Right kidney (tissue), 1 donor: Measurements from ENCODE around the gene MAEA.

Source experiments
- DNase-seq: peaks from one replicate; pipeline ENCODE4 v3.0.0-alpha.2; 2016

MAEA gene

DNA sequence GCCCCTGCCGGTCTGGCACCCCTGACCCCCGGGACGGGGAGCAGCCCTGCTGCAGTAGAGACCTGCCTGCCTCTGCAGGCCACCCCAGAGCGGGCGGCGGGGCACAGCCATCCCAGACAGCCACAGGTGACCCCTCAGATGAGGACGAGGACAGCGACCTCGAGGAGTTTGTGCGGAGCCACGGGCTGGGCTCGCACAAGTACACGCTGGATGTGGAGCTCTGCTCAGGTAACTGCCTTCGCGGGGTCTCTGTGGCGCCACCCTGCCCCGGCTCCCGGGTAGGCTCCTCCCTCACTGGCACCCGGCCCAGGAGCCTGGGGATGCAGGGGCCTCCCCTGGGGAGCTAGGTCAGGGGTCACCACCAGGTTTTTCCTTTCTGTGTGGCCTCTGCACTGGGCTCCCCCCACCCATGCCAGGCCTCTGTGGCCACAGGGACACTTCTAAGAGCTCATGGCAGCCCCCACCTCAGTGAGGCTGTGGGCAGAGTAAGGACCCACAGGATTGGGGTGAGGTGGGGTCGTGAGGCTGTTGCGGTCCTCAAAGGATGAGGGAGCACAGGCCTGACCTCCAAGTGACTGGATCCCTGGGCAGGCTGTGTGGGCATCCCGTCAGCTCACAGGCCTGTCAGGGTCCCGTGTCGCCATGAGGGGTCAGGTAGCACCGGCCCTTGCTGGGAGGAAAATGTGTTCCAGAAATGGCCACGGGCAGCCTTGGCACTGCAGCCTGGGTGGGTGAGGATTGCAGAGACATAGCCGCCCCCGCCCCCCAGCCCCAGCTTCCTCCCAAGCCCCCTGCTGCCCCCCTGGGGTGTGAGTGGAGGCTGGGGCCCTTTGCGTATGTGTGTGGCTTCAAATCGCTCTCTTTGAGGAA lies 63.7 kb downstream of the MAEA start:
- no peak for DNase-seq

DNA sequence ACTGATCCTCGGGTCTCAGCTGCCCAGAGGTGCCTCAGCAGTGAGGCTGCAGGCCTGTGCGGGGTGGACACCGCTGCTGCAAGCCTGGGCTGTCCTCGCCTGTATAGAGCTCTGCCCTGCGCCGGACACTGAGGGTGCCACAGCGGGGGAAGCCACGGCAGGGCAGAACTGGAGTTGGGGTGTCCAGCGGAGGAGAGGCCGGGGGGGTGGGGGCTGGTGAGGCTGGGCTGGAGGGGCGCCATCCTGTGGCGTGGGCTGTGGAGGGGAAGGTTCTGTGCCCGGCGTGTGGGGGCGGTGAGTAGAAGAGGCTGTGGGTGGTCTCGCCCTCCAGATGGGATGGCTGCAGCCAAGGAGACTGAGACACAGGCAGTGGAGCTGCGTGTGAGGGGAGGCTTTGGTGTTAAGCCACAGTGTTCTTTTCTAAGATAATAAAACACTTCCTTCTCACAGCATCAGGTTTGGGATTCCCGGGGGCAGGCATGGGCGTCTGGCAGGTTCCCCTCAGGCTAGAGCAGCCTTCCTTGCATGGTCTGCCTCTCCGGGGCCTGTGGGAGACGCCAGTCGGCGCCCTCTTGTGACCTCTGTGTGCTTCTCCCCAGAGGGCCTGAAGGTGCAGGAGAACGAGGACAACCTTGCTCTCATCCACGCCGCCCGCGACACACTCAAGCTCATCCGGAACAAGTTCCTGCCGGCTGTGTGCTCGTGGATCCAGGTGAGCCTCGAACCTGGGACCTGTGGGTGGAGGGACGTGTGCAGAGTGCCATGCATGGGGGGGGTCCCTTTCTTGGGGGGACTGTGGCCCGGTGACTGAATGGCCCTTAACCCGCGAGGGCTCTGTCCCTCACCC lies 64.7 kb downstream of the MAEA start:
- DNase-seq, result no peak

DNA sequence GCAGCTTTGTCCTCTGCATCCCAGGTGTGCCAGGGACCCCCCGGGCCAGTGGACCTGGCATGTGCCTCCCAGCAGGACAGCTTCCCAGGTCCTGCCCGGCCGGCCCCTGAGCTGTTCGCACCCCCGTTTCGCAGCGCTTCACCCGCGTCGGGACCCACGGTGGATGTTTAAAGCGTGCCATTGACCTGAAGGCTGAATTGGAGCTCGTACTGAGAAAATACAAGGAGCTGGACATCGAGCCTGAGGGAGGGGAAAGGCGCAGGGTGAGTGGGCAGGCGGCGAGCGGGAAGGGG lies 65.2 kb downstream of the MAEA start:
- no peak for DNase-seq

DNA sequence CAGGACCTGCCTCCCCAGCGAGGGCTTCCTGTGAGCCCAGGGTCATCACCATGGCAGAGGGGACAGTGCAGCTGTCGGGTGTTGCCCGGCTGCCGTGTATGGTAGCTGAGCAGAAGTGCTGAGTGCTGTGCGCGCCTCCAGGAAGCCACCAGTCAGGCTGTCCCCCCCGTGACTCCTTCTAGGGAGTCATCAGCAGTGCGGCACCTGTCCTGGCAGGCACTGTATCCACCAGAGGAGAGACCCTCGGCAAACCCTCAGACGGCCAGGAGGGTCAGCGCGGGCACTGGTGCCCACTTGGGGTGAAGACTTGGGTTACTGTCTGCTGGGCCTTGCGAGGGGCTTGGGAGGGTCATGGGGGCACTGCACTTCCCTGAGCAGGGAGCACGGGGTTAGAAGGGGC lies 65.7 kb downstream of the MAEA start:
- DNase-seq, result no peak

DNA sequence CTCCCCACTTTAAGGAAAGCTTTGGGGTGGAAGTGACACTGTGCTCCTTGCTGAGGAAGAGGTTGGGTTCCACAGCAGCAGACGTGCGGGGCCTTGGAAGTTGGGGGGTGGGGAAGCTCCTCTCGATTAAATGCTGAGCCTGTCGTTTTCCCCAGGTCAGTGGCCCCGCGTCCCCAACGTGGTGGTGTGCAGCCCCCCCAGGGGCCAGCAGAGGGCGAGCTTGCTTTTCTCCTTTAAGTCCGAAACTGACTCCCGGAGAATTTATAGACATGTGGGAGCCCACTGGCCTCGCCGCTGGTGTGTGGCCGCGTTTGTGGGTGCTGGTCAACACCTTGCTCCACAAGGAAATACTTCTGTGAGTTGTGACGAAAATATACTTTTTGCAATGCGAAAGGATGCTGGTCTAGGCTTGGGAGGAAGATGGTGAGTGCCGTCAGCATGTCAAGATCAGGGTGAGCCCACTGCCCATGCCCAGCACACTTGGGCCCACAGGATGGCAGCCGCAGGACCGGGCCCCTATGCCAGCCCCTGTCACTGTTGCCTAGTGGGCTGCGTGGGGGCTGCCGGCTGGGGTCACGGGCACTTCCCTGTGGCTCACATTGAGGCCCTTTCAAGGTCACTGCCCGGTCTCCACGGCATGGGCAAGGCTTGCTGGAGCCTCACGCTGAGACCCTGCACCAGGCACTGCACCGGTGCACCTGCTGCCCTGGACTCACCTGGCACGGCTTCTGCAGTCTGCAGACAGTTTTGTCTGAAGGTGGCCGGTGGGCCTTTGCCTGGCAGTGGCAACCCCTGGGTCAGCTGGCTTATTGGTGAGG lies 66.7 kb downstream of the MAEA start:
- peak; percentile 62 for DNase-seq

DNA sequence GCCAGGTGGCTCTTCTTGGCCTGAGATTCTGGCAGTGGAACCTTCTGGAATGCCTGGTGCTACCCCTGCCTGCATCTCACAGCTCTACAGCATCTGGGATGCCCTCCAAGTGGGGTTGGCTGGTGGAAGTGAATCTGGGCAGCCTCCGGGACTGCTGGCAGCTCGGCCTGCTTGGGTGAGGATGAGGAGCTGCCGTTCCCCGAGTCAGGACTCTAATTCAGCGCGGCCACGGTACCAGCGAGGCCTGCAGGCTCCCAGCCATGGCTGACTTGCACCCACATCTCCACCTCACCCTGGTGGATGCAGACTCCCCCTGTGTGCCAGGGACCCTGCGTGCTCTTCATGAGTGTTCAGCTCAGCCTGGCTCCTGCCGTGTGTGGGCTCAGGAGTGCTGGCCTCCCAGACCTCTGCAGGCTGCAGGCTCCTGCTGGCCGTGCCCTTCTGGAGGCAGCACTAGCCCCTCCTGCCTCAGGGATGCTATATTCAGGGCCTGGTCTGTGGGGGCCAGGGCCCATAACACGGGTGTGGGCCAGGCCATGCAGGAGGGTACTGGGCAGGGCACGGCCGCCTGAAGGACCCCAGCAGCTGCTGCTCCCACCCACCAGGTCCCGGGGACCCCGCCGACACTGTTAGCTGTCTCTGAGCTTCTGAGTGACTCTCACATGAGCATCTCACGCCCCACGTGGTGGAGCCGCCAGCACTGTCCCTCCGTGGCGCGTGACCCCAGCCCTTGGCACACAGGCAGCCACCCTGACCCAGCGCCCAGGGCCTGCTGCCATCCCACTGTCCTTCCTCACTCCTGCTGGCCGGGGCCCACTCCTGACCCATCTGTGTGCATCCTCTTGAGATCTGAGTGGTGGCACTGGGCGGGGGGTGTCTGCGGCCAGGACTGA lies 67.9 kb downstream of the MAEA start:
- DNase-seq, result no peak

DNA sequence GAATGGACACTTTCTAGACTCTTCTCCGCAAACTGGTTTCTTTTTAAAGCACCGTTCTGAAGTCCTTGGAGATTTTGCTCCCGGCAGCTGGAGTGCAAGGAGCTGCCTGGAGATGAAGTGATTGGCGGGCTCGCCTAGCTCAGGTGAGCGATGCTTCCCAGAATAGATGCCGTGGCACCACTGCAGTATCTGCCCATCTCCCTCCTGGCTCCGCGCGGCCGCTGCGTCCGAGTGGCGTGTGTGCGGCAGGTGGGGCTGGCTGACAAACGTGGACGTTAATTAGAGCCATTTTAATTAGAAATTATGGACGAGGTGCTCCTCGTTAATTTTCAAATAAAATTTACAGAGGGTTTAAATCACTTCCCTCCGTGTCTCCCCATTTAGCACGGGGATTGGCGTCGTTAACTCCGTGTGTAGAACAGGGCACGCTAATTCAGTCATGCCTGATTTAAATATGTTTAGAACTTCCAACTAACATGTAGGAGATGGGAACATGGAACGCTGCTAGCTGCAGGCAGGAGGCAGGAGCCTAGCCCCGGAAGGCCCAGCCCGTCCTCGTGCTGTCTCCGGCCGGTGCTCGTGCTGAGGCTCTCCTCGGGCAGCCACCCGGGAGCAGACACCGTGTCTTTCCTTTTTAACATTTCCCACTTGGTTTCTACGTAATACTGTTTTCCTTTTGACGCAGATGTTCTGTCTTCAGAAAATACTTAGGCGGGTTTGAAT lies 68.9 kb downstream of the MAEA start:
- DNase-seq, result no peak

DNA sequence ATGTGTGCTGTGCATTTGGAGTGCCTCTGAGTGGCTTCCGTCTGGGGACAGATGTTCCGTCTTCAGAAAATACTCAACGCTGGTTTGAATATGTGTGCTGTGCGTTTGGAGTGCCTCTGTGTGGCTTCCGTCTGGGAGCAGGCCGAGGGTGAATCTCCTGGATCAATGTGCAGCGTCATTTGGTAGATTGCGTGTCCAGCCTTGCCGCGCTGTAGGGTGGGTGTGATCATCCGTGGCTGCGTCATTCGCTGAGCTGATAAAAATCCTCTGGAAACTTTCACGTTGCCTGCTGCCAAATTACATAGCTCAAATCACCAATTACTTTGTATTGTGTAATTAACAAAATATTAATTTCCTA lies 69.4 kb downstream of the MAEA start:
- no peak for DNase-seq

- no peak for DNase-seq
Measured at GRCh38 chr4:1359976-1360375, 70.3 kb downstream of the MAEA start.

- DNase-seq, result no peak
Measured at GRCh38 chr4:1360423-1361283, 71.0 kb downstream of the MAEA start.

DNA sequence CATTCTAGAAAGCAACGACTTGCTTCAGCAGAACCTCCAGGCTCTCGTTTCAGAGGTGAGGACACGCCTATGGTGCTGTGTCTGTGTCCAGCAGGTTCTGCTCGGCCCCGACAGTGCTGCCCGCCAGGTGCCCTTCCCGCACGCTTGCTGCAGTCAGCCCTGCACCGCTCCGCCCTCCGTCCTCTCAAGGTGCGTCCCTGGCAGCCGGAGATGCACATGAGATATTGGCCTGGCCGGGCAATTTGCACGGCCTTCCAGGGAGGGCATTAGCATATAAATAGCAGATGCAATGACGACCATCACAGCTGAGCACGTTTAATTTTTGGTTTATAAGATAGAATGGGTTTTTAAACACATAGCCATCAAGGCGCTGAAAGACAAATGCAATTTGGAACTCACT lies 71.7 kb downstream of the MAEA start:
- DNase-seq, result no peak

GRCh38 chr4:1362046-1362445 lies 72.4 kb downstream of the MAEA start:
- DNase-seq, result no peak

DNA sequence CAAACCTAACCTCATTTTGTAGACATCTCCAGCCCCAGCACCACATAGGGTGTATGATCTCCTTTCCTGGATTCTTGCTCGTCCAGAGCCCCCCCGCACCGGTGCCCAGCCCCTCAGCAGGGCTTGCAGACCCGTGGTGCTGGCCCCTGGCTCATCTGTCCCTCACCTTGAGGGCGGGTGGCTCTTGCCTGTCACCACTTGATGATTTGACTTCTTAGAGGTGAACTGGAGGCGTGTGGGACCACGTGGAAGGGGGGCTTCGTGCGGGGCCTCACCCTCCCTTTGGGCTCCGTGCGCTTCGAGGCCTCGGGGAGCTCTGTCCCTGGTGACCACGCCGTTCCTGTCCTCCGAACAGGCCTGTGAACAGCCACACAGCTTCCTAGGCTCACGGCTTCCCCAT lies 72.8 kb downstream of the MAEA start:
- DNase-seq, result no peak

DNA sequence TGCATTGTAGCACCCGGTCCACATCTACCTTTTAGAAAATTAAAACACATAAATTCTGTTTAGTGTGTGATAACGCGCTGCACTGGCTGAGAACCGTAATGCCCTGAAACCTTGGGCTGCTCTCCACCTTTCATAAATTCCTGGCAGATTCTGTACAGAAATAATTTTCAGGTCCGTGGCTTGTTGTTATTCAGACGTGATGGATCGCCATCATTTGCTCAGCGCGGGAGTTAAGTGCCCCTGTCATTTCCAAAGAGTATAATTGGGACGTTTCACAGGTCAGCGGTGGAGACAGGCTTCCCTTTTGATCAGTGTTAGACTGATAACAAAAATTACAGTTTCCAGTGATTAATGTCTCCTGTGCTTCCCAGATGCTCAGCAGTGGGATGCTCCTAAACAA lies 73.8 kb downstream of the MAEA start:
- DNase-seq, result no peak

DNA sequence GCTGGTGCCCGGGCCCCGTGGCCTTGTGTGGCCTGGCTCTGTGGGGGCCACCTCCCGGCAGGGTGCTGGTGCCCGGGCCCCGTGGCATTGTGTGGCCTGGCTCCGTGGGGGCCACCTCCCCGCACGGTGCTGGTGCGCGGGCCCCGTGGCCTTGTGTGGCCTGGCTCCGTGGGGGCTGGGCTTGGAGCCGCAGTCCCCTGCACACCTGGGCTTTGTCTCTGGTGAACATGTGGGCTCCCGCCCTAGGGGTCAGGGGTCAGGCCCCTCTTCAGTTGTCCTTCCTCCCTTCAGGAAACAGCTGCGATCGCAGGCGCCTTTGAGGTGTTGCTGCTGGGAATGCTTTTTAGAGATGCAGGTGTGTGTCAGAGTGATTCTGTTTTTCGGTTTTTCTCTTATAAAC lies 74.5 kb downstream of the MAEA start:
- DNase-seq, result no peak

GRCh38 chr4:1364748-1365147 lies 75.1 kb downstream of the MAEA start:
- no peak for DNase-seq

DNA sequence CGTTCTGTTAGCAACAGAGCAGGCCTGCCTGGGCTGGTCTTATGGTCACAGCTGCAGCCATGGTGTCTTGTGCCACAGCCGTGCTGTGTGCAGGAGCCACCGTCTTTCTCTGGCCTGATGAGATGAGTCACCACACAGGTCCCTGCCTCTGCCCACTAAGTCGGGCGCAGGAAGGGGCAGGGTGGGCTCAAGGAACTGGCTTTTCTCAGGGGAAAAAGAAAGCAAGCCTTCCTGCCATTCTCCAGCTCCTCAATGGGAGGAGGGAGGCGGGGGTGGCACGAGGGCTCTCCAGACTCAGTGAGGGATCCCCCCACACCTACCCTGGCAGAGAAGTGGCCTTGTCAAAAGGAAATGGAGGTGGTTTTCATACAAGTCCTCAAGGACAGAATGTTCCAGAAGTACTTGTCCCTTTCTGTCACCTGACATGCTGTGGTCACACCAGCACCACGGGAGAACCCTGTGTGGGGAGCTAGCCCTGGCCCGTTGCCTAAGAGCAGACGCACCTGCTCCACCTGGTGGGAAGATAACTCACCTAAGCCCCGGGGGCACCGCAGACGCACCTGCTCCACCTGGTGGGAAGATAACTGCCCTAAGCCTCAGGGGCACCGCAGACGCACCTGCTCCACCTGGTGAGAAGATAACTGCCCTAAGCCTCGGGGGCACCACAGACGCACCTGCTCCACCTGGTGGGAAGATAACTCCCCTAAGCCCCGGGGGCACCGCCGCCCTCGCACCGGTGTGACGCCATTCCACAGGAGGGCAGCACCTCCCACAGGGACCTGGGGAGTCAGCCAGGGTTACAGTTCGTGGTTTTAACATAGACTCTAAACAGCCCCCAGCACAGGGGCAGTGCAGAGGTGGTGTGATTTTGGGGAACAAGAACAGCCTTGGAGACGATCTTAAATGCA lies 75.8 kb downstream of the MAEA start:
- DNase-seq, result no peak

GRCh38 chr4:1366371-1367229 lies 76.9 kb downstream of the MAEA start:
- DNase-seq, result no peak
